Stomach (tissue), 9 donors: ENCODE data around the gene EHBP1L1. TPM values are rescaled to one million over a fixed set of nuclear protein-coding genes. Genes with fewer than 3 reads are reported as not detected.

Experiments
- DNase-seq, 2 donors: peaks; one replicate each; pipeline versions ENCODE4 v3.0.0 to v3.0.0-alpha.2; 2013 to 2019
- H3K27ac ChIP-seq, 5 donors: fragments of 200-600 bp in 4 of 5; sonication (generic) in 4 of 5; one replicate each; pipeline ENCODE4 v1.5.1; 2013 to 2019; ENCODE audit warnings: mild to moderate bottlenecking in 1 of 5, moderate library complexity in 1 of 5
- H3K27me3 ChIP-seq, 3 donors: fragments of 200-600 bp; sonication (generic); one replicate each; pipeline ENCODE4 v1.5.1; 2017 to 2019; ENCODE audit warnings: mixed run types in 1 of 3
- H3K36me3 ChIP-seq, 4 donors: fragments of 200-600 bp; sonication (generic); 1 replicate in 3 of 4; 2 replicates in 1 of 4; pipeline ENCODE4 v1.5.1; 2016 to 2019
- H3K4me1 ChIP-seq, 4 donors: fragments of 200-600 bp; sonication (generic); one replicate each; pipeline ENCODE4 v1.5.1; 2016 to 2019
- H3K4me3 ChIP-seq, 4 donors: fragments of 200-600 bp; sonication (generic) in 3 of 4; one replicate each; pipeline ENCODE4 v1.5.1; 2016 to 2019; ENCODE audit warnings: mild to moderate bottlenecking in 1 of 4
- H3K9me3 ChIP-seq, 4 donors: fragments of 200-600 bp; sonication (generic); one replicate each; pipeline ENCODE4 v1.5.1; 2016 to 2019
- CTCF ChIP-seq, 7 experiments: fragments of 450-650 bp in 4 of 7; fragments of 200-600 bp in 3 of 7; sonication (generic) in 3 of 7; IDR thresholded peaks; one replicate each; pipeline ENCODE4 v1.5.1; 2016 to 2019; ENCODE audit warnings: antibody characterized with exemption in 7 of 7, control low read depth in 2 of 7, mild to moderate bottlenecking in 1 of 7
- EP300 ChIP-seq: sonication (generic); formaldehyde crosslinking; IDR thresholded peaks from one replicate; pipeline ENCODE4 v1.6.1; 2017; ENCODE audit warnings: antibody characterized with exemption
- POLR2A ChIP-seq, 4 donors: fragments of 450-650 bp; IDR thresholded peaks; one replicate each; pipeline ENCODE4 v1.6.1; 2016; ENCODE audit warnings: antibody characterized with exemption in 4 of 4, control low read depth in 2 of 4, mild to moderate bottlenecking in 1 of 4, moderate library complexity in 1 of 4
- POLR2AphosphoS5 ChIP-seq, 3 donors: sonication (generic); formaldehyde crosslinking; IDR thresholded peaks; one replicate each; pipeline ENCODE4 v1.6.1; 2016; ENCODE audit warnings: antibody characterized with exemption in 3 of 3
- WGBS, 5 donors: extraction: QIAGEN DNeasy Blood & Tissue Kit in 3 of 5; methylation state at CpG; one replicate each; pipeline versions ENCODE4 v1.1.5 to v1.1.7; 2013 to 2018; 5-methylcytosine and 5-hydroxymethylcytosine counted together
- intact Hi-C: fragments of 100-400 bp; cut with DNase I; formaldehyde crosslinking; loops from one replicate; pipeline ENCODE4 v1.15.1; 2023; ENCODE audit warnings: low total_unique reads
- polyA plus RNA-seq, 3 donors: library from polyadenylated mRNA; stranded (reverse); fragments of 200-250 nt; gene quantifications; one replicate each; pipeline ENCODE4 v1.2.3, GENCODE V29; 2013
- total RNA-seq, 5 donors: library from RNA; depleted of rRNA; stranded (reverse); fragments of >200 nt; gene quantifications; one replicate each; pipeline versions ENCODE4 v1.1.0 to v1.2.3, GENCODE V29; 2014 to 2016
- donor health status: healthy with polysubstance abuse.
- donor health status: Bipolar disorder and iron deficiency.
- donor health status: healthy.

Gene EHBP1L1
- total and polyA plus RNA-seq, 8 donors = 28.0 to 200 (median 89.4) TPM

GRCh38 chr11:65627202-65627601, 51.3 kb downstream of the EHBP1L1 start:
- H3K4me1 ChIP-seq = peaks cover 0 to 12% (median 4%) of the 10 kb centered on the region in 4 donors
- peaks cover 66 to 100% (median 99%) of the 10 kb centered on the region in 4 donors for H3K36me3 ChIP-seq
- no peaks in the 10 kb centered on the region for H3K9me3 ChIP-seq
- intact Hi-C loops = loop anchor here (10.0 kb wide), 1 partner anchor 78 kb away; no protein-coding TSS in a partner anchor
- no peaks in the 10 kb centered on the region for H3K27me3 ChIP-seq
- TF ChIP-seq CTCF (IDR thresholded peaks at IDR 0.05) = no peak
- no peak for TF ChIP-seq POLR2AphosphoS5 (IDR thresholded peaks at IDR 0.05)
- no peak for TF ChIP-seq EP300
- WGBS, 5 donors = 92 to 99% (median 95%) methylated on average over 12 to 13 of the region's 13 CpGs
- no peak overlapping the region for H3K4me3 ChIP-seq
- no peak overlapping the region for H3K27ac ChIP-seq
- no peak for DNase-seq

- H3K36me3 ChIP-seq = peaks cover 71 to 100% (median 99%) of the 10 kb centered on the region in 4 donors
- intact Hi-C loops = loop anchor here (10.0 kb wide), 1 partner anchor 75 kb away; no protein-coding TSS in a partner anchor
- WGBS, 5 donors = 96 to 99% (median 97%) methylated on average over 5 to 14 of the region's 14 CpGs
These were observed 53.7 kb downstream of the EHBP1L1 start for GRCh38 chr11:65629579-65629978.

DNA sequence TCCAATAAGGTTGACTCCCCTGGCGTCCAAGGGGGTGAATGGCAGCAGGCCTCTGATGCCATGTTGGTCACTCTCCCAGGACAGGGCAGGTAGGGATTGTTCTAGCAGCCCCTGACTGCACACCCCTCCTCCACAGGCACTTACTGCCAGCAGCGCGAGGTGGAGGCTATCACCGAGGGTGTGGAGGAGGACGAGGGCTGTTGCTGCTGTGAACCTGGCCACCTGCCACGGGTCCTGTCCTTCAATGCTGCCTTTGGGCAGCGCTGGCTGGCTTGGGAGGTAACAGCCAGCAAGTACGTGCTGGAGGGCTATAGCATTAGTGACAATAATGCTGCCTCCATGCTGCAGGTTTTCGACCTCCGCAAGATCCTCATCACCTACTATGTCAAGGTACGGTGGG, 54.4 kb downstream of the EHBP1L1 start:
- no peak overlapping the region for H3K4me3 ChIP-seq
- no peak for DNase-seq
- peaks cover 71 to 100% (median 99%) of the 10 kb centered on the region in 4 donors for H3K36me3 ChIP-seq
- intact Hi-C loops = no loop called here
- no peaks in the 10 kb centered on the region for H3K9me3 ChIP-seq
- peaks cover 0 to 12% (median 4%) of the 10 kb centered on the region in 4 donors for H3K4me1 ChIP-seq
- no peak overlapping the region for H3K27ac ChIP-seq
- H3K27me3 ChIP-seq = no peaks in the 10 kb centered on the region
- 61 to 83% (median 67%) methylated on average over 11 of the region's 11 CpGs for WGBS, 5 donors
- no peak for TF ChIP-seq CTCF (IDR thresholded peaks at IDR 0.05)
- TF ChIP-seq POLR2AphosphoS5 (IDR thresholded peaks at IDR 0.05) = no peak
- no peak for TF ChIP-seq POLR2A (IDR thresholded peaks at IDR 0.05)
- TF ChIP-seq EP300 = no peak

More at GRCh38 chr11:65629579-65629978, 53.7 kb downstream of the EHBP1L1 start:
- Histone ChIP-seq H3K27me3 (no peaks in the 10 kb centered on the region), H3K9me3 (no peaks in the 10 kb centered on the region), H3K27ac (no peak overlapping the region), H3K4me1 (peaks cover 0 to 12% (median 4%) of the 10 kb centered on the region in 4 donors), H3K4me3 (no peak overlapping the region)
- TF ChIP-seq POLR2AphosphoS5 (IDR thresholded peaks at IDR 0.05) (no peak), POLR2A (IDR thresholded peaks at IDR 0.05) (no peak), EP300 (no peak), CTCF (IDR thresholded peaks at IDR 0.05) (no peak)
- no peak for DNase-seq

- DNase-seq = no peak
- TF ChIP-seq CTCF (IDR thresholded peaks at IDR 0.05) (no peak), EP300 (no peak), POLR2AphosphoS5 (IDR thresholded peaks at IDR 0.05) (no peak), POLR2A (IDR thresholded peaks at IDR 0.05) (no peak)
These were observed 57.7 kb downstream of the EHBP1L1 start for GRCh38 chr11:65633390-65634108.

More at GRCh38 chr11:65633390-65634108, 57.7 kb downstream of the EHBP1L1 start:
- H3K27ac ChIP-seq = peak overlapping the region in 1 of 5 donors; percentile 5
- no peaks in the 10 kb centered on the region for H3K27me3 ChIP-seq
- WGBS, 5 donors = 81 to 90% (median 82%) methylated on average over 15 to 20 of the region's 20 CpGs
- intact Hi-C loops = no loop called here
- H3K36me3 ChIP-seq = peaks cover 63 to 86% (median 86%) of the 10 kb centered on the region in 4 donors
- no peak overlapping the region for H3K4me3 ChIP-seq
- peaks cover 12 to 26% (median 13%) of the 10 kb centered on the region in 4 donors for H3K4me1 ChIP-seq
- no peaks in the 10 kb centered on the region for H3K9me3 ChIP-seq
